GM13976 (cell line): ENCODE results near the gene PDLIM5.
A peak's percentile ranks its signal among the peaks of the same experiment; 100 is the strongest.

Experiments used
- DNase-seq: peaks from one replicate; pipeline ENCODE4 v3.0.0; 2012; ENCODE audit warnings: low spot score
- in situ Hi-C: fragments of 300-500 bp; cut with MboI; formaldehyde crosslinking; loops from one replicate; pipeline ENCODE4 v1.12.0; 2022; ENCODE audit warnings: low sequenced_read_pairs, mixed read lengths, inconsistent platforms; ENCODE audit not compliant: unreplicated experiment
- TF ChIP-seq, protein P1 (sequence below): IDR thresholded peaks from 2 replicates; pipeline ENCODE4 v1.5.1; 2012; ENCODE audit warnings: borderline replicate concordance, mild to moderate bottlenecking; ENCODE audit not compliant: insufficient read depth; ENCODE audit errors: extremely low read depth, missing control alignments, control extremely low read depth

PDLIM5 gene

GRCh38 chr4:94451051-94451694 is 569 bp upstream of the PDLIM5 start:
- TF ChIP-seq, protein P1, sequence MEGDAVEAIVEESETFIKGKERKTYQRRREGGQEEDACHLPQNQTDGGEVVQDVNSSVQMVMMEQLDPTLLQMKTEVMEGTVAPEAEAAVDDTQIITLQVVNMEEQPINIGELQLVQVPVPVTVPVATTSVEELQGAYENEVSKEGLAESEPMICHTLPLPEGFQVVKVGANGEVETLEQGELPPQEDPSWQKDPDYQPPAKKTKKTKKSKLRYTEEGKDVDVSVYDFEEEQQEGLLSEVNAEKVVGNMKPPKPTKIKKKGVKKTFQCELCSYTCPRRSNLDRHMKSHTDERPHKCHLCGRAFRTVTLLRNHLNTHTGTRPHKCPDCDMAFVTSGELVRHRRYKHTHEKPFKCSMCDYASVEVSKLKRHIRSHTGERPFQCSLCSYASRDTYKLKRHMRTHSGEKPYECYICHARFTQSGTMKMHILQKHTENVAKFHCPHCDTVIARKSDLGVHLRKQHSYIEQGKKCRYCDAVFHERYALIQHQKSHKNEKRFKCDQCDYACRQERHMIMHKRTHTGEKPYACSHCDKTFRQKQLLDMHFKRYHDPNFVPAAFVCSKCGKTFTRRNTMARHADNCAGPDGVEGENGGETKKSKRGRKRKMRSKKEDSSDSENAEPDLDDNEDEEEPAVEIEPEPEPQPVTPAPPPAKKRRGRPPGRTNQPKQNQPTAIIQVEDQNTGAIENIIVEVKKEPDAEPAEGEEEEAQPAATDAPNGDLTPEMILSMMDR = no peak
- in situ Hi-C loops = no loop called here
- DNase-seq = peak; percentile 21

DNA sequence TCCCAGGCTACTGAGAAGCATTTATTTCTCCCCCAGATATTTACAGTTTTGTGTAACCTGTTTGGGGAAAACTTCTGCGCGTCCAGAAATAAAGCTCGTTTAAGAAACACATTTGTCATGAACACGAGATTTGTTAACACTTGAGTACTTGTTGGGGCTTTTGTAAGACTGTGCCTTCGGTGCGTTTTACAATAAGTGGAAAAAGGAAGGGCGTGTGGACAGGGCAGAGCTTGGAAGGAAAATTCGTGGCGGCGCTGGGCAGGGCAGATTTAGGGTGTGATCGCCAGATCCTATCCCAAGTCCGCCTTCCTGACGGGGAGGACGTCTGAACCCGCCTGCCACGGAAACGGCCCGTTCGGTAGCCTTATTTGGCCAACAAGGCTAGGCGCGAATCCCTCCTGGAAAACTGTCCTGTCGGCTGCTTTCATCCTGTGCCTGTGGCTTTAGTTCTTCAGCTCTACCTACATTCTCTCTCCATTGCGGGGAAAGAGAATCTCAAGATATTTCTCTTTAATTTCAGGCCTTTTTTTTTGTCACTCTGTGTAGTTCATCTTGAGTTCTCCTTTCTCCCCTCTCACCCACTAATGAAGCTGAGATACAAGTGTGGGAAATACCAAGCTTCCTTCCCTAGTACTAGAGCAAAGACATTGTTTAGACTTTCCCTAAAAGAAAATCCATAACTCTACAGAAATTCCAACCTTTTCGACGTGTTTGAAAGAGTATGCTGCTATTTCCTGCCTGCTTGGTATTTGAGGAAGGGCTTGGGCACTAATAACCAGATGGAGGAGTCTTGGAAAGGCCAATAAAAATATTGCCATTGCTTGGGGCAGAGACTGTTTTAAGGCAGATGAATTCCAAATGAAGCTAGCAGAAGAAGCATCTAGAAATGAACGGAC is 982 bp downstream of the PDLIM5 start:
- peak; percentile 27 for DNase-seq
- in situ Hi-C loops = no loop called here
- TF ChIP-seq, protein P1 = no peak

DNA sequence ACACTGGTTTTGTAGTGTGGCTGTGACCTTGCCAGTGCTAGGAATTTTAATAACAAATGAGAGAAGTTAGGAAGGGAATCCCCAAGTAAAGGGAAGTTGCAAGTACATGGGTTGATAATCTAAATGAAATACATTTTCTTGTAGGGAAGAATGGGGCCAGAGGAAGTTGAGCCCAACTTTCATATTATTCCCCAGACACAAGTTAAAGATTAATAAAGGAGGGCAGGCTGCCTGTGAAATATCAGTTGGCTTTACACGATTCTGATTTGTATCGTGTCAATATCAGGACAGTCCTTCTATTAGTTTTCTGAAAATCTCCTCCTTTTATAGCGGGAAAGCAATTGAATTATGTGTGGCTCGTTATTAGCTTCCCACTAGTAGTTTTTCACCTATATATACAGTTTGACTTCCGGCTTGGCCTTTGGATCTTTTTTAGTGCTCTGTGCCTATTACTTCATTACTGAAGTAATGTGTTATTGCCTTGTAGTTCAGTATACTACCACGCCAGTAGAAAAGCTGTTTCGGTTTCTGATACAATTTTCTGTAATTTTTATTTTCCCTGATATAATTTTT is 1.7 kb downstream of the PDLIM5 start:
- no peak for DNase-seq
- in situ Hi-C loops = no loop called here
- TF ChIP-seq, protein P1 = no peak

DNA sequence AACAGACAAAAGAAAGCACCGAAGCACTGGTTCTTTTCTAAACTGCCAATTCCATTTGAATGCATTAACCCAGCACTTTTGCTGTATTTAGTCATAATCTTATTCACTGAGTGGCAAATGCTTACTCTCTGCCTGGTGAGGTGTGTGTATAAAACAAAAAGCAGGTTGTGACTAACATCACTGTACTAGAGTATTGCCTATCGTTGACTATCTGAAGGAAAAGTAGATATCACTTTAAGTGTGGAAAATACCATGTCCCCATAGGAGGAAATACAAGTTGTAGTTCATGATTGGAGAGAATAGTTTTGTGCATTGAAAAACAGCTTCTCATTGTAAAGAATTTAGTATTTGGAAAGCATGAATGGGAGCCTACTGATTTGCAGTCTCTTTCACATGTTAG is 2.7 kb downstream of the PDLIM5 start:
- in situ Hi-C loops = no loop called here
- TF ChIP-seq, protein P1 = no peak
- no peak for DNase-seq

DNA sequence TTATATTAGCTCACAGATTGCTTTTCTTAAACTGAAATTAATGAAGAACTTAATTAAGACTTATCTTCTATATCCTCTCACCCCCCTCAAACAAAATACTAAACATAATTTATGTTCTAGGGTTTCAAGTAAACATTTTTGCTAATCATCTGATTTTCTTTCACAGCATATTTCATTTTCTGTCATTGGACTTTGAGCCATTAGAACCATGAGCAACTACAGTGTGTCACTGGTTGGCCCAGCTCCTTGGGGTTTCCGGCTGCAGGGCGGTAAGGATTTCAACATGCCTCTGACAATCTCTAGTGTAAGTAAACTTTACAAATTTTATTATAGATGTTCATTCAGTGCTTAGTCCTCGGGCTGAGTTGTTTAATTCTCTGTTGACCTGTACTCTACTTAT is 3.3 kb downstream of the PDLIM5 start:
- no peak for DNase-seq
- in situ Hi-C loops = no loop called here
- TF ChIP-seq, protein P1 = no peak

DNA sequence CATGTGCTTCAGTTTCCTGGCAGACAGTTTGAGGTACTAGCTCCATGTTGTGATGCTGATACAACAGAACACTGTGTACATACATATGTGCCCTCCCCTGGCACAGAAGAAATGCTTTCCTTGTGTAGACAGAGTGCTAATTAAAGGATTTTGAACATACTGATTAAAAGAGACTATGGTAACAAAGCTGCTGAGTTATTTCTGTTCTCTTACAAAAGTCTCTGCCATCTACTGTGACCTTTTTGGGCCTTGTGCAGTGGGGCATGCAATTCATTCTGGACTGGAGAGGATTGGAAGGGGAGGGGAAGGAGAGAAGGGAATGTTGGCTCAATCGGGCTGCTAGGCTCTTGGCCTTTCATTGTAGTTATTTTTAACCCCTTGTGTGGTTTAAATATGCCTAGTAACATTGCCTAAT is 6.0 kb downstream of the PDLIM5 start:
- TF ChIP-seq, protein P1 = no peak

More for the DNA sequence above, 6.0 kb downstream of the PDLIM5 start:
- in situ Hi-C loops = no loop called here
- DNase-seq = no peak
